OCI-LY3 (cell line): ENCODE results near the gene SAFB2.

Experiments
- CTCF ChIP-seq: fragments of 200-600, 300-600 bp; sonication (generic); IDR thresholded peaks from 2 replicates; pipeline ENCODE4 v1.5.1; 2014; ENCODE audit warnings: antibody characterized with exemption, low read length, low read depth
- EZH2phosphoT487 ChIP-seq: fragments of 200-600 bp; shearing (Covaris generic); IDR thresholded peaks from 2 replicates; pipeline ENCODE4 v1.6.1; 2018; ENCODE audit warnings: antibody characterized with exemption, mixed run types, low read depth

DNA sequence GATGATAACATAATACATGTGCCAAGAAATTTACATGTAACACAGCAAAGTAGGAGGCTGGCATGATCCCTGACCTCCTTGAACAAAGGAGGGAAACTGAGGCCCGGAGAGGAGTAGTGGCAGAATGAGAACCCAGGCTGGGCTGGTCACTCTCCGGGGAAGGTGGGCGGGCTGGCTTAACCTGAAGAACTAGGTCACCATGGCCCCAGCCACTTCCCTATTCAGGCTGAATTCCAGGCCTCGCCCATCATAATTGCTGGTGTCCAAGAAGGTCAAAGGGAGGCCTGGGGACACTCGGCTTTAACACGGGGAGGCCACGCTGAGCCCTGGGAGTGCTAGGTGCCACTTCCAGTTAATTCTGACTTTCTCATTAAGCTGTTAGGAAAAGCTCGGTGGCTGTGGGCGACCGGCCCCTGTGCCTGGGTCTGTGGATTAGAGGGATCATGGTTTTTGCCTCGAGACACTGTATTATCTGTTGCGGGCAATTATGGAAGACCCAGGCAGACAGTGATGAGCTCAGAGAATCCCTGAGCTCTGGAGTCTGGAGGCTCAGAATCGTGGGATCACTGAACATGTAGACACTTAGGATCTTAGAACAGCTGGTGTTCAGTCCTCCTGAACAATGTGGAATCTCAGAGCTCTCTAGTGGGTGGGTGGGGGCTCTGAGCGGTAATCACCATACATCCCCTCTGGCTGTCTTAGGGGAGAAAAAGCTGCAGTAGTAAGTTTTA is 49.9 kb downstream of the SAFB2 start:
- TF ChIP-seq CTCF = no peak
- no peak for TF ChIP-seq EZH2phosphoT487
